ENCODE results near the gene SLC14A1.

Gene SLC14A1

DNA sequence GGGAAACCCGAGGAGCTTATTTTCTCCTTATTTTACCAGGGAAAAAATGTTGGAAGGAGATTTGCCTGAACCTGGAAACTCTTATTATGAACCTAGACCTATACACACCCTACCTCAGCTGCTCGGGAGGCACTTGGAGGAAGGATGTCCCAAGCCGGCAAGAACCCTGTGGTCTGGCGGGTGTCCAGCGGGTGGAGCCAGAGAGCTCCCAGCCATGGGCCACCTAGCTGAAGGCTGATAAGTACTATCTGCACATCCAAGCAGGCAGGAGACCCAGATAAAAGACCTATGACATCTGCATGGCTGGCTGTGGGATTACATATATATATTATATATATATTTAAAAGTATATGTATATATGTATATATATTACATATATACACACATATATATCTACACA, 1.1 kb upstream of the SLC14A1 start:
- H4K20me1 ChIP-seq (ENCODE audit: insufficient read depth) = no peaks in the 10 kb centered on the region
- H3K79me2 ChIP-seq (ENCODE audit: insufficient read depth, low read depth) = no peaks in the 10 kb centered on the region
- peak; percentile 84 for TF ChIP-seq CTCF (conservative IDR thresholded peaks at IDR 0.05; ENCODE audit: low read depth, low read length)
- H3K36me3 ChIP-seq (ENCODE audit: insufficient read depth) = no peaks in the 10 kb centered on the region
- H3K9ac ChIP-seq = no peak overlapping the region
- no peaks in the 10 kb centered on the region for H3K27me3 ChIP-seq (ENCODE audit: insufficient read depth, low read depth)
- no peak overlapping the region for H3K4me2 ChIP-seq
- no peaks in the 10 kb centered on the region for H3K4me1 ChIP-seq (ENCODE audit: low read depth, poor library complexity, severe bottlenecking)
- H2AFZ ChIP-seq (ENCODE audit: low read depth) = no peak overlapping the region
- H3K27ac ChIP-seq = no peak overlapping the region
- no peak overlapping the region for H3K4me3 ChIP-seq (IDR thresholded peaks at IDR 0.05; ENCODE audit: insufficient read depth, low read depth, low read length)

DNA sequence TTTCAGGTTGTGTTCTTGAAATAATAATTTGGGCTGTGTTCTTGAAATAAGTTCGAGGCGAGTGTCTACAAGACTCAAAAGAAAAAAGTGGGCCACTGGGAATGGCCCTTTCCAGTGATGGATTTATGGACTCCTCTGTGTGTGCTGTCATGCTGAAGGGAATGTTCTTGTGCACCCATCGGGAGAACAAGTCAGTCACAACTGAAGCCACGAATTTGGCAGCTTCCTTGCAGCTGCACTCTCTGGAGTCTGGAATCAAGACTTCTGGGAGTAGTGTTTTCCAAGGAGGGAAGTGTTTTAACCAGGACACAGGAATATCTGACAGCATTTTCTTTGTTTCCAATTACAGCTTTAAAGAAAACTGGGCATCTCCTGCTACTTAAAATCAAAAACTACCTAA, 620 bp downstream of the SLC14A1 start:
- Histone ChIP-seq H3K4me3 (IDR thresholded peaks at IDR 0.05; ENCODE audit: insufficient read depth, low read depth, low read length) (no peak overlapping the region), H4K20me1 (ENCODE audit: insufficient read depth) (no peaks in the 10 kb centered on the region), H3K36me3 (ENCODE audit: insufficient read depth) (no peaks in the 10 kb centered on the region), H3K9ac (no peak overlapping the region), H3K27me3 (ENCODE audit: insufficient read depth, low read depth) (no peaks in the 10 kb centered on the region), H3K4me1 (ENCODE audit: low read depth, poor library complexity, severe bottlenecking) (no peaks in the 10 kb centered on the region), H3K27ac (no peak overlapping the region), H2AFZ (ENCODE audit: low read depth) (no peak overlapping the region), H3K4me2 (no peak overlapping the region), H3K79me2 (ENCODE audit: insufficient read depth, low read depth) (no peaks in the 10 kb centered on the region)
- no peak for TF ChIP-seq CTCF (conservative IDR thresholded peaks at IDR 0.05; ENCODE audit: low read depth, low read length)

- no peaks in the 10 kb centered on the region for H3K4me1 ChIP-seq (ENCODE audit: low read depth, poor library complexity, severe bottlenecking)
- H3K27ac ChIP-seq = no peak overlapping the region
- no peaks in the 10 kb centered on the region for H3K27me3 ChIP-seq (ENCODE audit: insufficient read depth, low read depth)
- H3K79me2 ChIP-seq (ENCODE audit: insufficient read depth, low read depth) = no peaks in the 10 kb centered on the region
- H3K36me3 ChIP-seq (ENCODE audit: insufficient read depth) = no peaks in the 10 kb centered on the region
- no peak for TF ChIP-seq CTCF (conservative IDR thresholded peaks at IDR 0.05; ENCODE audit: low read depth, low read length)
- H2AFZ ChIP-seq (ENCODE audit: low read depth) = no peak overlapping the region
- no peak overlapping the region for H3K4me2 ChIP-seq
- no peaks in the 10 kb centered on the region for H4K20me1 ChIP-seq (ENCODE audit: insufficient read depth)
- no peak overlapping the region for H3K4me3 ChIP-seq (IDR thresholded peaks at IDR 0.05; ENCODE audit: insufficient read depth, low read depth, low read length)
- no peak overlapping the region for H3K9ac ChIP-seq
Measured at GRCh38 chr18:45725336-45725735, 1.4 kb downstream of the SLC14A1 start.

- Histone ChIP-seq H3K4me3 (IDR thresholded peaks at IDR 0.05; ENCODE audit: insufficient read depth, low read depth, low read length) (no peak overlapping the region), H3K27me3 (ENCODE audit: insufficient read depth, low read depth) (no peaks in the 10 kb centered on the region)
Measured at GRCh38 chr18:45726603-45727002, 2.6 kb downstream of the SLC14A1 start.

More at GRCh38 chr18:45726603-45727002, 2.6 kb downstream of the SLC14A1 start:
- Histone ChIP-seq H3K27ac (no peak overlapping the region), H2AFZ (ENCODE audit: low read depth) (no peak overlapping the region), H3K36me3 (ENCODE audit: insufficient read depth) (no peaks in the 10 kb centered on the region), H4K20me1 (ENCODE audit: insufficient read depth) (no peaks in the 10 kb centered on the region), H3K9ac (no peak overlapping the region), H3K4me2 (no peak overlapping the region), H3K4me1 (ENCODE audit: low read depth, poor library complexity, severe bottlenecking) (no peaks in the 10 kb centered on the region), H3K79me2 (ENCODE audit: insufficient read depth, low read depth) (no peaks in the 10 kb centered on the region)
- TF ChIP-seq CTCF (conservative IDR thresholded peaks at IDR 0.05; ENCODE audit: low read depth, low read length) = no peak
